Skeletal muscle tissue (tissue), 4 donors: ENCODE results near the gene TPRX2. TPM values are rescaled to one million over a fixed set of nuclear protein-coding genes. Genes with fewer than 3 reads are reported as not detected.
"Not testable (repeated sequence)": the region's sequence is repeated elsewhere in the genome, so short reads cannot be mapped to it uniquely, and the experiment has no call there.

Experiments
- H3K27ac ChIP-seq: one replicate; pipeline ENCODE4 v1.7.0; 2013; ENCODE audit warnings: mild to moderate bottlenecking, low read depth, low read length, inconsistent platforms
- H3K27me3 ChIP-seq, 3 donors: one replicate each; pipeline ENCODE4 v1.7.0; 2013; ENCODE audit warnings: low read length in 3 of 3; ENCODE audit not compliant: control insufficient read depth in 3 of 3, insufficient read depth in 3 of 3
- H3K36me3 ChIP-seq, 3 donors: one replicate each; pipeline ENCODE4 v1.7.0; 2013; ENCODE audit warnings: low read length in 3 of 3; ENCODE audit not compliant: control insufficient read depth in 3 of 3, insufficient read depth in 3 of 3
- H3K4me1 ChIP-seq, 3 donors: one replicate each; pipeline ENCODE4 v1.7.0; 2013; ENCODE audit warnings: low read length in 3 of 3, mild to moderate bottlenecking in 3 of 3; ENCODE audit not compliant: control insufficient read depth in 3 of 3, insufficient read depth in 3 of 3
- H3K4me3 ChIP-seq, 3 donors: one replicate each; pipeline ENCODE4 v1.7.0; 2013; ENCODE audit warnings: low read length in 3 of 3
- H3K9ac ChIP-seq, 3 donors: one replicate each; pipeline ENCODE4 v1.7.0; 2013; ENCODE audit warnings: low read length in 3 of 3, mild to moderate bottlenecking in 3 of 3, moderate library complexity in 2 of 3, low read depth in 1 of 3
- H3K9me3 ChIP-seq, 3 donors: one replicate each; pipeline ENCODE4 v1.7.0; 2013; ENCODE audit warnings: low read length in 3 of 3; ENCODE audit not compliant: control insufficient read depth in 3 of 3
- total RNA-seq: library from RNA; depleted of rRNA; stranded (reverse); fragments of >200 nt; gene quantifications from one replicate; pipeline ENCODE4 v1.2.3, GENCODE V29; 2014
- donor health status: Osteomylitis.

Gene TPRX2
- total RNA-seq, 1 donor from 2014 or later, result not detected

DNA sequence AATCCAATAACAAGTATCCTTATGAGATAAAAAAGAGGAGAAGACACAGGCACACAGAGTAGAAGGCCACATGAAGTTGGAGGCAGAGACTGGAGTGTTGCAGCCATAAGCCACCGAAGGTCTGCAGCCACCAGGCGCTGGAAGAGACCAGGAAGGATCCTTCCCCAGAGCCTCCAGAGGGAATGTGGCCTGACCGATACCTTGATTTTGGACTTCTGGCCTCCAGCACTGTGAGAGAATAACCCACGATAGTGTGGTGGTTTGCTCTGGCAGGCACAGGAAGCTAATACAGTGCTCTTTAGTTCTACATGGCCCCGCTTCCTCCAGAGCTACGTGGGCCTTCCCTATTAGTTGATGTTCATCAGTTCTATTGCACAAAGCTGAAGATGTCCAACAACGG is 42.3 kb downstream of the TPRX2 start:
- Histone ChIP-seq H3K27me3 (peaks cover 0 to 9% (median 5%) of the 10 kb centered on the region in 3 donors), H3K9ac (no peak overlapping the region), H3K9me3 (peaks cover 0 to 4% (median 1%) of the 10 kb centered on the region in 3 donors), H3K4me1 (no peaks in the 10 kb centered on the region), H3K36me3 (no peaks in the 10 kb centered on the region), H3K27ac (no peak overlapping the region), H3K4me3 (no peak overlapping the region)

- not testable (repeated sequence) for H3K27me3 ChIP-seq, H3K4me3 ChIP-seq, H3K27ac ChIP-seq, H3K36me3 ChIP-seq, H3K9me3 ChIP-seq, H3K4me1 ChIP-seq, H3K9ac ChIP-seq
These were observed 50.3 kb downstream of the TPRX2 start for GRCh38 chr19:47909350-47909749.

DNA sequence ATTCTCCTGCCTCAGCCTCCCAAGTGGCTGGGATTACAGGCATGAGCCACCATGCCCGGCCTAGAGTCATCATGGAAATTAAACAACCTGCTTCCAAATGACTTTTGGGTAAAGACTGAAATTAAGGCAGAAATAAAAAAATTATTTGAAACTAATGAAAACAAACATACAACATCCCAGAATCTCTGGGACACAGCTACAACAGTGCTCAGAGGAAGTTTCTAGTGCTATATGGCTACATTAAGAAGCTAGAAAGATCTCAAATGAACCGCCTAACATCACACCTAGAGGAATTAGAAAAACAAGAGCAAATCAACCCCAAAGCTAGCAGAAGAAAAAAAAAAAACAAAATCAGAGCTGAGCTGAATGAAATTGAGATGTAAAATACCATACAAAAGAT is 51.2 kb downstream of the TPRX2 start:
- not testable (repeated sequence) for H3K9ac ChIP-seq, H3K4me3 ChIP-seq, H3K4me1 ChIP-seq, H3K27me3 ChIP-seq, H3K9me3 ChIP-seq, H3K36me3 ChIP-seq, H3K27ac ChIP-seq

Other genes with a start within 250 kb of the TPRX2 start
- gene EHD2, start 145.8 kb upstream of the TPRX2 start, total RNA-seq, result 63.2 TPM
- gene NOP53, start 113.7 kb upstream of the TPRX2 start, total RNA-seq, result 93.9 TPM
- gene SELENOW, start 80.5 kb upstream of the TPRX2 start, total RNA-seq, result 450 TPM
- gene TPRX1, start 54.7 kb upstream of the TPRX2 start, total RNA-seq, result not detected
- gene CRX, start 37.3 kb upstream of the TPRX2 start, total RNA-seq, result not detected
- not detected for gene SULT2A1, start 27.1 kb downstream of the TPRX2 start, total RNA-seq
- gene BSPH1, start 132.9 kb downstream of the TPRX2 start, total RNA-seq, result not detected
- not detected for gene ELSPBP1, start 135.4 kb downstream of the TPRX2 start, total RNA-seq
- not detected for gene CABP5, start 184.8 kb downstream of the TPRX2 start, total RNA-seq